HG03103 (cell line): ENCODE measurements around the gene ARHGAP33.
"Not testable (repeated sequence)": the region's sequence is repeated elsewhere in the genome, so short reads cannot be mapped to it uniquely, and the experiment has no call there.

Experiments used
- ATAC-seq: cut with Tn5 transposase; IDR thresholded peaks from one replicate; pipeline ENCODE4 v1.9.1; 2021; ENCODE audit warnings: low read depth; ENCODE audit not compliant: unreplicated experiment

ARHGAP33 gene

GRCh38 chr19:35791814-35792279 is 16.5 kb downstream of the ARHGAP33 start:
- no peak for ATAC-seq

- no peak for ATAC-seq
These were observed 16.9 kb downstream of the ARHGAP33 start for GRCh38 chr19:35792312-35792711.

- ATAC-seq, result no peak
These were observed 17.5 kb downstream of the ARHGAP33 start for GRCh38 chr19:35792888-35793287.

- no peak for ATAC-seq
These were observed 18.2 kb downstream of the ARHGAP33 start for GRCh38 chr19:35793381-35794165.

GRCh38 chr19:35795564-35795963 is 20.2 kb downstream of the ARHGAP33 start:
- not testable (repeated sequence) for ATAC-seq

DNA sequence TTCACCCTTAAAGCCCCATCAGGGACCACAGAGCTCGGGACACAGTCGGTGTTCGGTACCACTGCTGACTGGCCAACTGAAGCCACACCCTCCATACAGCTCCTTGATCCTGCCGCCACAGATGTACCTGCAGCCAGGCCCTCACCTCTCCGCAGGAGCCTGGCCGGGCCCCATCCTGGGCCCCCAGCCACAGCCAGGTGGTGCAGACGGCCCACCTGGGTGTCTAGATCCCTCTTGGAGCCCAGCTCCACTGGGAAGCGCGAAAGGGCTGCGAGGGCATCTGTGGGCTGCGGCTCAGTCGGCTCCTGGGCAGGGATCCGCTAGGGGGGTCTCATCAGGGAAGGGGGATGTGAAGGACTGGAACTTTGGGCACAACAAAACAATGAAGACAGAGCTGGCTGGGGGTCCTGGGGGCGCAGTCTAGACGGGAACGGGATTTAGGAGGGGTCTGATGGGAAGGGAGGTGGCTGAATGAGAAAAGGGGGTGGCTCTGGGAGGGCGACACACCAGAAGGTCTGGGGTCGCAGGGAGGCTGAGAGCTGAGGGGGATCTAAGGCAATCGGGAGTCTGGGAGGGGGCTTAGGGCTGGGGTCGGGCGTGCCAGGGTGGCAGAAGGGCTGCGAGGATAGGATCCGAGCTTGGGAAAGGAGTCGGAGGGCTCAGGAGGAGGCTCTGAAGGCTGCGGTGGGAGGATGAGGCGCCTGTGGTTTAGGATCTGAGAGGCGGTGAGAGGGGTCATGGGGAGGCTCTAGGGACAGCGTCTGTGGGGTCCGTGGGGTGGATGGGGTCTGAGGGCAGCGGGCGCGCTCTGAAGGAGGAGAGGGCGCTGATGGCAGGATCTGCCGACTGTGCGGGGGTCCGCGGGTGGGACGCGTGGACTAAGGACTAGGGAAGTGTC is 21.5 kb downstream of the ARHGAP33 start:
- no peak for ATAC-seq

DNA sequence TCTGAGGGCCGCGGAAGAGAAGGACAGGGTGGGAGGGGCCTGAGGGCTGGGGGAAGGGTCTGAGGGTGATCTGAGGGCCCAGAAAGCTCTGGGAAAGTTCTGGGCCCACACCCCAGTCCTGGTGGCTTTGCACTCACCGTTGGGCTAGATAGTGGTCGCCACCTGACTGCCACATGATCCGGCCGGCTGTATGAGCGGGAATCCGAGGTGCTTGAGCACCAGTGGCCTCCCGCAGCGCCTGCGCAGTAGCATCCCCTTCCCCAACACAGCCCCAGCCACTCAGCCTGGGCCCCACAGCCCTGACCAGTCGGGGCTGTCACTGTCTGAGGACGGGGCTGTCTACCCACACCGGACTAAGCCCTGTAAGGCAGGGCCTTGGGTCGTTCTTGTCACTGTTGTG is 22.3 kb downstream of the ARHGAP33 start:
- no peak for ATAC-seq

DNA sequence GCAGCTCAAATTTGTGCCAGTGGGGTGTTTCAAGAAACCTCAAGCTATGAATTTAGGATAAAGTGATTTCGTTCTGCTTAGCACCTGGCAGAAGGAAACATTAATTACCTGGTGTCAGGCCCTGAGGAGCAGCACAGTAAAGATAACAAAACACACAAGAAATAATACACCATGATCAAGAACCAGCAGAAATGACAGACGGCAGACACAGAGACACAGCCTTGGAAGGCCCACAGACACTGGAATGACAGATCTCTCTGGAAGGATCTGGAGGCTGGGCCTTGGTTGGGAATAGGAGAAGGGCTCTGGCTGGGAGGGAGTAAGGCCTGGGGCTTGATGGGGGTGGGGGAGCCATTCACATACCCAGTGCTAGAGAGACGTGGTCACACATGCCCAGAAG is 26.5 kb downstream of the ARHGAP33 start:
- no peak for ATAC-seq

- ATAC-seq, result no peak
These were observed 30.2 kb downstream of the ARHGAP33 start for GRCh38 chr19:35805526-35806102.

- ATAC-seq, result no peak
These were observed 31.2 kb downstream of the ARHGAP33 start for GRCh38 chr19:35806597-35806996.

DNA sequence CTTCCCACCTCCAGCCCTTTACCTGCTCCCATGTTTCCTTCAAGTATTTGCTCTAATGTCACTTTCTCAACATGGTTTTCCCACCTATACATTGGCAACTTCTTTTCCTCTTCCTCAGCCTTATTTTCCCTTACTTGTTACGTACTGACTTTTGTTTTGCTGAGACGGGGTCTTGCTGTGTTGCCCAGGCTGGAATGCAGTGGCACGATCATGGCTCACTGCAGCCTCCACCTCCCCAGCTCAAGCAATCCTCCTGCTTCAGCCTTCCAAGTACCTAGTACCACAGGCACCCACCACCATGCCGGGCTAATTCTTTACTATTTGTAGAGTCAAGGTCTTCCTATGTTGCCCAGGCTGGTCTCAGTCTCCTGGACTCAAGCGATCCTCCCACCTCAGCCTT is 32.3 kb downstream of the ARHGAP33 start:
- ATAC-seq, result no peak

- no peak for ATAC-seq
These were observed 36.2 kb downstream of the ARHGAP33 start for GRCh38 chr19:35811317-35812219.

DNA sequence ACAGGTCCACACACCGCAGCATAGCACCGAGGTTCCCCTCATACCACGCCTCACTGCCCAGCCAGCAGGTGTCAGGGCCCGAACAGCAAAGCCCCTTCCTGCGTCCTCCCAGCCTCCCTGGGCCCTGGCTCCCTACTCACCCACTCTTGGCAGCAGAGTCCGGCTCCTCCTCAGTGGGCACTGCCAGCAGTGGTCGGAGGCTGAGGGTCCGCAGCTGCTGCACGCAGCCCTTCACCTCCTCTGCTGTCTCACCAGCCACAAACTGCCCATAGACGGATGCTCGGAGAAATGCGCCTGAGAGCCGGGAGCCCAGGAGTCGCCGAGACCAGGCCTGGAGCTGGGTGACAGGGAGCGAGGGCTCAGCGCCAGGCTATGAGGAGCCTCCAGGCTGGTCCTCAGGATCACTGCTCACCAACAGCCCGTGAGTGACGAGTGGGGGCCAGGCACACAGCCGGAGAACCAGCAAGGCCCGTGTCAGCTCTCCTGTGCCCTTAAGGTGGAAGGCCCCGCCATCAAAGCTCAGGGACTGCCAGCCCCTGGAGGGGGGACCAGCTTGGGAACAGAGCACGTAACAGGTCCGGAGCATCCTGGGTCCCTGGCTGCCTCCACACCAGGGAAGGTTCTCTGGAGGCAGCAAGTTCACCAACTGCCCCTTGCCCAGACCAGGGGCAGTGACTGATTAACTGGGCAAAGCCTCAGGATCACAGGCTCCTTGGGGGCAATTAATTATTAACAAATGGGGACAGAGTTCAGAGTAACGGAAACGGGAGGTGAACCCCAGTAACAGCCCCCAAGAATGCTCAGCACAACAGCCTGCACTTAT is 37.1 kb downstream of the ARHGAP33 start, which contains the start of gene PRODH2:
TSS of gene PRODH2 (minus strand) at position 626 of the 823 bp plus-strand sequence. CDS start at position 586, 40 bp downstream.
- no peak for ATAC-seq

DNA sequence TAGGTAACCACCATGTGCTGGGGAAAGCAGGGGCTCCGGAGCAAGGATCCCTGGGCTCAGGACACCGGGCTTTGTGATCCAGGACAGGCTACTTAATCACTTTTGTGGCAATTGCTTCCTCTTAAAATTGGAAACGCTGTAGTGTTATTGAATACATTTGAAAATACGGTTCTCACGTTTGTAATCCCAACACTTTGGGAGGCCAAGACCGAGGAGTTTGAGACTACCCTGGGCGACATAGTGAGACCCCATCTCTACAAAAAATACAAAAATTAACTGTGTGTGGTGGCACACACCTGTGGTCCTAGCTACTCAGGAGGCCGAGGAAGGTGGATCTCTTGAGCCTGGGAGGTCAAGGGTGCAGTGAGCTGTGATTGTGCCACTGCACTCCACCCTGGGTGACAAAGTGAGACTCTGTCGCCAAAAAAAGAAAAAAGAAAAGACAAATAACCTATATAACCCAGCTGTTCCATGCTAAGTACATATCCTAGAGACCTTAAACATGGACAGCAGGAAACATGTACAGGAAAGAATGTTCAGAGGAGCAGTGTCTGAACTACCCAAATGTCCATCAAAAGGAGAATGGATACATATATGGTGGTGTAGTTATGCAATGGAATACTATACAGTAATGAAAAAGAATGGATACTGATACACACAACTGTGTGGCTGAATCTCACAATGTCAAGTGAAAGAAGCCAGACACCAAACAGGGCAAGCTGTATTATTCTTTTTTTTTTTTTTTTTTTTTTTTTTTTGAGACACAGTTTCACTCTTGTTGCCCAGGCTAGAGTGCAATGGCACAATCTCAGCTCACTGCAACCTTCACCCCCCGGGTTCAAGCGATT is 37.9 kb downstream of the ARHGAP33 start:
- no peak for ATAC-seq

DNA sequence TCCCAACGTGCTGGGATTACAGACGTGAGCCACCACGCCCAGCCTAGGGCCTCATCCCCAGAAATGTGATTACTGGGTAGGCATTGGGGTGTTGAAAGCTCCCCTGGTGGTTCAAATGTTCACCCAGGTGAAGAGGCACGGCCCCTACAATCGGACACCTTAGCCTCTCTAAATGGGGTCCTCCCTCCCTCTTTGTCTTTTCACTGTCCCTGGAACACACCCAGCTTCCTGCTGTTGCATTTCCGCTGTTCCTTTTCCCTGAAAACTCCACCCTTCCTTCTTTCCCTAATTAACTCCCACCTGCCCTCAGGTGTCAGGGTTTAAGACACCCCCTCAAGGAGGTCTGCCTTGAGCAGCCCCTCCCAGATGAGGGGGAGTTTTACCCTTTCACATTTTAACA is 40.9 kb downstream of the ARHGAP33 start:
- no peak for ATAC-seq

DNA sequence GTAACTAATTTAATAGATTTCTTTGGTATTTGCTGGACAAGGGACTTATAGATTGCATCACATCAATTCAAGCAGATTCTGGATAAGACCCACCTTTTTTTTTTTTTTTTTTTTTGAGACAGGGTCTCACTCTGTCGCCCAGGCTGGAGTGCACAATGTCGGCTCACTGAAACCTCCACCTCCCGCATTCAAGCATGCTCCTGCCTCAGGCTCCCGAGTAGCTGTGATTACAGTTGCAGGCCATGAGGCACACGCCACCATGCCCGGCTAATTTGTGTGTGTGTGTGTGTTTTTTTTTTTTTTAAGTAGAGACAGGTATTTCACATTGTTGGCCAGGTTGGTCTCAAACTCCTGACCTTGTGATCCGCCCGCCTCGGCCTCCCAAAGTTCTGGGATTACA is 41.5 kb downstream of the ARHGAP33 start:
- ATAC-seq, result no peak

- ATAC-seq, result no peak
These were observed 43.1 kb downstream of the ARHGAP33 start for GRCh38 chr19:35818445-35818844.

DNA sequence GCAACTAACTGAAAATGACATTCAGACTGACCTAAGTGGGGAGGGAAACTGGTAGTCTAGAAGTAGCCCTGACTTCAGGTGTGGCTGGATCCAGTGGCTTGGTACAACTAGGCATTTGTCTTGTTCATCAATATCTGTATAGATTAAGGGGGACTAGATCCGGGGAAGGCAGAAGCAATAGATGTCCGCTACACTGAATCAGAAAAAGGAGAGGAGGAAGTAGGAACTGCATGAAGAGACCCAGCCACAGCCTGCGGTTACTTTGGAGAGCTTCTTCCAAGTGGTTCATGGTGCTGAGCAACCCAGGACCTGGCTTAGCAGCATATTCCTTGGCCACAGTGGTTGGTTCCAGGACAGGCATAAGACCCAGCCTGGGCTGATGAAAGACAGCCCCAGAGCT is 47.2 kb downstream of the ARHGAP33 start:
- ATAC-seq, result no peak
